ENCODE measurements around the gene SSNA1. TPM values are rescaled to one million over a fixed set of nuclear protein-coding genes. Genes with fewer than 3 reads are reported as not detected.
A peak's percentile ranks its signal among the peaks of the same experiment; 100 is the strongest.

SSNA1 gene
- total RNA-seq, 2 donors from 2014 or later = 56.7 to 68.8 TPM

DNA sequence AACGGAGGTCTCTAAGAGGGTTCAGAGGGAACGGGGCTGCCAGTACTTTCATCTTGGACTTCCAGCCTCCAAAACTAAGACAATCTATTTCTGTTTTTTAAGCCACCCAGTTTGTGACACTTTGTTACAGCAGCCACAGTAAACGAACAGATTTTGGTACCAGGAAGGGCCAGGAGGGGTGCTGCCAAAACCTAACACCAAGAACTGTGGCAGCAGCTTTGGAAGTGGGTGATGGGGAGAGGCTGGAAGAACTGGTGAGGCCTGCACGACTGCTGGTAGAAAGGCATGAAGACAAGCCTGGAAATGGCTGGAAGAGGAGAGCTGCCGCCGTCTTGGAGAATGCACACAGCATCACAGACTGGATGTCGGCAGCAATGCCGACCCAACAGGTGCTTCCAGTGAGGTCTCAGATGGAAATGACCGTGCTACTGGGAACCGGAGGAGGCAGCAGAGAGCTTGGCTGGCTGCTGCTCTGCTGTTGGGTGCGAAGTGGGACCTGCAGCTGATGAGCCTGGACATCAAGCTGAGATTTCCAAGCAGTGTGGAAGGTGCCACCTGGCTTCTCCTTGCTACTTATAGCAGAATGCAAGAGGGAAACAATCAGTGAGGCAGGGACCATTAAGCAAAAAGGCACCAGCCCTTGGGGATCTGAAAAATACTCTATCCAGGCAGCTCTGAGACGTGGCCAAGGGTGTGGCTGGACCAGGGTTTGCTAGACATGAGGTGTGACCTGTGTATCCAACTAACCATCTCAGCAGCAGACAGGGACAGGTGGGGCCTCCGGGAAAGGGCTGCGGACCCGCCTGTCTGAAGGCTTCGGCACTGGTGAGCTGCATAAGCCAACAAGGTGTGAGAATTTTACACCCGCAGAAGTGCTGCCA, 11.9 kb upstream of the SSNA1 start:
- peak in 1 of 2 donors; percentile 55 for DNase-seq
- intact Hi-C loops (cut with DNase I, micrococcal nuclease) = loop anchor here in 1 of 2 donors (10.0 kb wide), 1 partner anchor 48 kb away; the partner anchor contains the start of genes CYSRT1, RNF208 and RNF224
- ATAC-seq = peak; percentile 71

DNA sequence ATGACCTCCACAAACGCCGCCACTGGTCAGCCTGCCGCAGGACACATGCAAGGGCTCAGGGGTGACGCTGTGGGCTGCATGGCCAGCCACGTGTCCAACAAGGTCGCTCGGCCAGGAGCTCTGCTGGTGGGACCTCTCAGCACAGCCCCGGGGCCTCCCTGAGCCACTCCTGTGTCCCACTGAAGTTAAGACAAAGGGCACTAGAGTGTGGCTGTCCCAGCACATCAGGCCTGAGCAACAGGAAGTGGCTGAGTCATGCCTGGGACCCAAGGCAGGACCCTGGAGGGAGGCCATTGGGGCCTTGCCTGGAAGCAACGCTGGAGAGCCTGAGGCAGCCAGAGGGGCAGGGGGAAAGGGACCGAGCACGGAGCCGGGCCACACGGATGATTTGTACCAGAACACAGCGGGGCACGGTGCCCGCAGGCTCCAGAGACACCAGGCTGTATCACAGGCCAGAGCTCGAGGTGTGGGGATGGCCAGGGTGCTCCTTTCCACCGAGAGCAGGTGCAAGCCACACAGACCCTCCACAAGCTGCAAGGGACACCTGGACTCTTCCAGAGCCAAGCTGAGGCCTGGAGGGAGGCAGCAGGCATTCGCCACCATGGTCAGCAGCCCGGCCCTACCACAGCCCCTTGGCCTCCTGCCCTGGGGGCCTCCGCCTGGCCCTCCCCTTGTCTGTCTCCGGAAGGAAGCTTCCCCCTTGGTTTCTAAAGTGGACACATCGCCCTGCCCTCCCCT, 10.1 kb upstream of the SSNA1 start:
- DNase-seq = no peak
- intact Hi-C loops (cut with DNase I, micrococcal nuclease) = loop anchor here in 1 of 2 donors (10.0 kb wide), 1 partner anchor 46 kb away; the partner anchor contains the start of genes CYSRT1, RNF208 and RNF224
- no peak for ATAC-seq

DNA sequence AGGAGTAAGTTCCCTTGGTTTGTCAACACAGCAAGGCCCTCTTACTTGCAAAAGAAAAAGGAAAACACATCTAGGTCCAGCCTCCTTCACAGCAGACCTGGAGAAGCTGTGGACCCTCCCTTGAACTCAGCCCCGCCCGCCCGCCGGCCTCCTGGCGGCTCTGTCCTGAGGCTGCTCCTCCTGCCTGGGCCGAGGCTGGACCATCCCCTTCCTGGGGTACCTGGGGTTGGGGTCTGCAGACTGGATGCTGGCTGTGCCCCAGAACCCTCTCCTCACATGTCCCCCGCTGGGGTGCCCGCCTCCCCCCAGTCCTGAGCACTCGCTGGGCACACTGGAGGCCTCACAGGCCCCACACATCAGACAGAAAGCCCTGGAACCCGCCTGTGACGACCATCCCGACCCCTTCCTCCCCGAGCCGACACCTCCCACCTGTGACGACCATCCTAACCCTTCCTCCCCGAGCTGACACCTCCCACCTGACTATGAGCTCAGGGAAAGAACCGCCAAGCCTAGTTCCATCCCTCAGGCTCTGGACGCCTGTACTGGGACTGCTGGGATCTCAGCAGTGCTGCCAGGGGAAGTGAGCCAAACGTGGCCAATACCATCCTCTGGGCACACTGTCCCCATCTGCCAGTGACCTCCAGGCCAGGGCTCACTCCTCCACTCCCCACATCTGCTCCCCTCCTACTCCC, 9.4 kb upstream of the SSNA1 start:
- DNase-seq (no peak), ATAC-seq (no peak)
- intact Hi-C loops (cut with DNase I, micrococcal nuclease) = loop anchor here in 1 of 2 donors (10.0 kb wide), 1 partner anchor 46 kb away; the partner anchor contains the start of genes CYSRT1, RNF208 and RNF224

DNA sequence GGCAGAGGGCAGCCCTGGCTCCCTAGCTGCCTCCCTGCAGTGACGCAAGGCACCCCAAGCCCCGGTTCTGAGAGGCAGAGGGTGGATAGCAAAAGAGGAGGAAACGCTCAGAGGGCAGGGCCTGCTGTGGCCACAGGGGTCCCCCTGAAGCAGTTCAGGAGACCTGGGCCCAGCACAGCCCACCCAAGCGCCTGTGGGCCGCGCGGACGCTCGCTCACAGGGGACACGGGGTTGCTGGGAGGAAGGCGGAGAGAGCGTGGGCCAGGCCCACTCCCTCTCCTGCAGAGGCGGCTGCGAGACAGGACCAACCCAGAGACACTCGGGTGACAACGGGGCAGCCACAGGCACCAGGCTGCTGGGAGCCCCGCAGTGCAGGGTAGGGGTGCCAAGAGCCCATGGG, 8.7 kb upstream of the SSNA1 start:
- intact Hi-C loops (cut with DNase I, micrococcal nuclease) = loop anchor here in 1 of 2 donors (10.0 kb wide), 1 partner anchor 45 kb away; the partner anchor contains the start of genes CYSRT1, RNF208 and RNF224
- DNase-seq (no peak), ATAC-seq (no peak)

DNA sequence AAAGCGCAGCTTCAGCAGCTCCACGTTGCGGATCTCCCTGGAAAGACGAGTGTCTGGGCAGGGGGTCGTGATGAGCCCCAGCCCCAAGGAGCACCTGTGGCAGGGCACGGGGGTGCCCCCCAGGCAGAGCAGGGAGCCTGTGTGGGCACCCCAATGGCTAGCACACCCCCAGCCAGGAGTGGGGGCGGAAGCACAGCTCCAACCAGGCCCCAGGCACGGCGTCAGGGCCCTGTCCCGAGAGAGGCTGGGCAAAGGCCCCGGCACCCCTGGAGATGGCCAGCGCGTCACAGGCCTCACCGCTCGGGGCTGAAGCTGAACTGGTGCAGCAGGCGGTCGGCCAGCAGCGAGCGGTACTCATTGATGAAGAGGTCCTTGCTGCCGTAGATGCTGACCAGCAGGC, 8.0 kb upstream of the SSNA1 start:
- no peak for ATAC-seq
- intact Hi-C loops (cut with DNase I, micrococcal nuclease) = no loop called here
- no peak for DNase-seq

DNA sequence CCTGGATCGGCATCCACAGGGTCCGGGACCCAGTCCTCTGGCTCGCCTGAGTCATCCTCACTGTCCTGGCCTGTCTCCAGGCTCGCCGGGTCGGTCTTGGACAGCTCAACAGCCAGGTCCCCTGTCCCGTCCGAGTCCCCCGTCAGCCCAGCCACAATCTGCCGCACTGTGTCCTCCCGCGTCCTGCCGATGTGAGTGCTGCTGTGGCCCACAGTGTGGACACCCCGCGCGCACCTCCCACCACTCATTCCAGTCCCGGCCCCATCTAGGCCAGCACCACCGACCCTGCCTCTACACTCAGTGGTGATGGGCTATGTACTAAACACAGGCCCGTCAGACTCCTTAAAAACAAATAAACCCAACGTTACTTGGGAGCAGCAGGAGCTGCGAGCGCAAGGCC, 6.8 kb upstream of the SSNA1 start:
- intact Hi-C loops (cut with DNase I, micrococcal nuclease) = no loop called here
- ATAC-seq = no peak
- DNase-seq = no peak

DNA sequence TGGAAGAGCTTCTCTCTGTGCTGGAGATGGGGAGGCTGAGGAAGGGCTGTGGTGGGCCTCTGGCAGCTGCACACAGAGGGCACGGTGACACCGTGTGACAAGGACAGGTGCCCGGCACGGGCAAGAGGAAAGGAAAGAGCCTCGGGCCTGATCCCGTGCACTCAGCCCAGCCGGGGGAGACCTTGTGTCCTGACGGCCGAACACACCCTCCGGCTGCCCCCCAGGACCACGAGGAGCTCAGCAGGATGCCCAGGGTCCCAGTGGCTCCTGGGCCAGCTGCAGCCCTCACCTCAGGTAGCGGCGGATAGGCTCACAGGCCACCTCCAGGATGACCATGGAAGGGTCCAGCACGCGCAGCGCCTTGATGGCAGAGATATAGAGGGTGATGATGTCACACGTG, 5.6 kb upstream of the SSNA1 start:
- ATAC-seq (no peak), DNase-seq (no peak)
- intact Hi-C loops (cut with DNase I, micrococcal nuclease) = no loop called here

DNA sequence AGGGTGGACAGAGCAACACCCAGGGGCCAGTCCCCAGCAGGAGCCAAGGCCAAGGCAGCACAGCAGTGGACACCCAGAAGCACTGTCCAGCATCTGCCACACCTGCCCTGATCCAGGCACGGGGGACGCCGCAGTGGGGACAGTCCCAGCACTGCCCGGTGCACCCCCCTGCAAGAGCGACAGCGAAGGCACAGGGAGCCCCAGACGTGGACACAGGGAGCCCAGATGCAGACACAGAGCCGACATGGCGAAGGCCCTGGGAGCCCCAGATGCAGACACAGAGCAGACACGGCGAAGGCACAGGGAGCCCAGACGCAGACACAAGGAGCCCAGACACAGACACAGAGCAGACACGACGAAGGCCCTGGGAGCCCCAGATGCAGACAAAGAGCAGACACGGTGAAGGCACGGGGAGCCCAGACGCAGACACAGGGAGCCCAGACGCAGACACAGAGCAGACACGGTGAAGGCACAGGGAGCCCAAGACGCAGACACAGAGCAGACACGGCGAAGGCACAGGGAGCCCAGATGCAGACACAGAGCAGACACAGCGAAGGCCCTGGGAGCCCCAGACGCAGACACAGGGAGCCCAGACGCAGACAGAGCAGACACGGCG, 4.4 kb upstream of the SSNA1 start:
- intact Hi-C loops (cut with DNase I, micrococcal nuclease) = no loop called here

DNA sequence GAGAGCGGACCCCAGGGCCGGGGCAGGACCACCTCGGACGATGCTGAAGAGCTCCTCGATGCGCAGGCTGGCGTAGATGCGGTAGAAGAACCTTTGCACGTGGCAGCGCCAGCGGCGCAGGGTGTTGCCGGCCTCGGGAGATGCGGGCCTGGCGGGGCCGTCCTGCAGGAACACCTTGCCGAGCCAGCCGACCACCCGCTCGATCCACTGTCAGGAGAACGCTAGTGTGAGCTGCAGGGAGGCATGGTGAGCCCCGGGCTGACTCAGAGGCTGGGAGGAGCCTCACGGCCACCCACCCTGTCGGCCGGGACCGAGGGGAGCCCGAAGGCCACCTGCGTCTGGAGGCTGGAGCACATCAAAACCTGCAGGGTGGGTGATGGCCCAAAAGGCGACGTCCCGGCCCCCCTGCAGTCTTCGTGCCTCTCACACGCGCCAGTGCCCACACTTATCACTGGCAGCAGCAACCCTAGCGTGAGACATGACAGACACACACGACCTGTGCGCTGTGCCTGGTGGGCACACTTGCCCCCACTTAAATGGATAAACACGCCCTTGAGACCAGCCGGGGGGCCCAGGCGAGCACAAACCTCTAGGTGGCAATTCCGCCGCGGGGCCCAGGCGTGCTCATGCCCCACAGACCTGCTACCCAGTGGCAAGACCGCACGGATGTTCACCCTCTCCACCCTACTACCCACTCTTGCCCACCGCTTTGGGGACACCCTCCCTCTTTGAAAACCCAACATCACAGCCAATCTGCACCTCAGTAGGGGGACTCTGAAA, 3.4 kb upstream of the SSNA1 start:
- DNase-seq (peak in 1 of 2 donors; percentile 6), ATAC-seq (no peak)
- intact Hi-C loops (cut with DNase I, micrococcal nuclease) = no loop called here

More for the DNA sequence above, 4.4 kb upstream of the SSNA1 start:
- ATAC-seq (no peak), DNase-seq (no peak)

DNA sequence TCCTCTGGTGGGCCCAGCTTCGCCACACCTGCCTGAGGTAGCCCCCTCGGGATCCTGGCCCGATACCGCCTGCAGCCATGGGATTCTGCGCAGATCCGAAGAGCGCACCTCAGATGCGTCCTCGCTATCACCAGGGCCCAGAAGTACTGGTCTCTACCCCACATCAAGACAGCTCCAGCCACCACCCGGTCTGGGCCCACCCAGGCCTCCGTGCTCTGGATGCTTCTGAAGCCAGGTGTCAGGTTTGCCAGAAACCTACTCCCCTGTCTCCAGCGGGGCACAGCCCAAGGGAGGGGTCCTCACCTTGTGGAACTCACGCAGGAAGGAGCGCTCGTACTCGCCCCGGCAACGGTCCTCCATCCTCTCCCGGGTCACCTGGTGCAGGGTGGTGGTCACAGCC, 2.6 kb upstream of the SSNA1 start:
- ATAC-seq (no peak), DNase-seq (peak in 1 of 2 donors; percentile 5)
- intact Hi-C loops (cut with DNase I, micrococcal nuclease) = no loop called here

DNA sequence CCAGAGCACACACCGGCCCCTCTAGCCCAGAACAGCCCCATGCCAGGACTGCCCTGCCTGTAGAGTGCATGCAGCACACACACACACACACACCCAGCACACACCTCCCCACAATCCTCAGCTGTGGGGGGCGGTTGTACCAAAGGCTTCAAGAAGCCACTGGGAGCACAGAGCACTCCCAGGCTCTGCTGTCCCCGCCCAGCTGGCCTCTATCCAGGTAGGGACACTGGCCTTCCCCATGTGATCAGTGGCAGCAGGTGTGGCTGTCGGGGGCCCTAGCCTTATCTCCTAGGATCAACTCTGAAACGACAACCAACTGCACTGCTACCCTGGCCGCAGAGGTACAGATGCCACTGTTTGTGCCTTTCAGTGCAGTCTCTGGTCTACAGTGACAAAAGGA, 2.1 kb upstream of the SSNA1 start:
- intact Hi-C loops (cut with DNase I, micrococcal nuclease) = no loop called here
- DNase-seq (peak in 1 of 2 donors; percentile 77), ATAC-seq (peak; percentile 12)

DNA sequence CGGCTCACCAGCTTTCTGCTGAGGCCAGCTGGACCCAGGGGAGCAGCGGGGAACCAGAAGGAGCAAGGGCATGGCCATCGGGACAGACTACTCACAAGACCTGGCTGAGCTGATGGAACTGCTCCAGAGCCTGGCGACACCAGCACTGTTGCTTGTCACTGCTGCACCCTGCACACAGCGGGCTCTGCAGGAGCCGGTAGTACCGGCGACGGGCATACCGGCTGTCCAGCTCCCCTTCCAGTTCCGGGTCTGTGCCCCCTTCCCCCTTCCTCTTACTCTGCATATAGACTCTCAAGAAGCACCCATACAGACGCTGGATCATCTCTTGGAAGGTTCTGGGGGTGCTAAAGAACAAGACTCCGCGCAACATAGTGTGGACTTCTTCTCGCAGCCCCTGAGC, 1.1 kb upstream of the SSNA1 start:
- intact Hi-C loops (cut with DNase I, micrococcal nuclease) = no loop called here
- ATAC-seq (no peak), DNase-seq (no peak)

DNA sequence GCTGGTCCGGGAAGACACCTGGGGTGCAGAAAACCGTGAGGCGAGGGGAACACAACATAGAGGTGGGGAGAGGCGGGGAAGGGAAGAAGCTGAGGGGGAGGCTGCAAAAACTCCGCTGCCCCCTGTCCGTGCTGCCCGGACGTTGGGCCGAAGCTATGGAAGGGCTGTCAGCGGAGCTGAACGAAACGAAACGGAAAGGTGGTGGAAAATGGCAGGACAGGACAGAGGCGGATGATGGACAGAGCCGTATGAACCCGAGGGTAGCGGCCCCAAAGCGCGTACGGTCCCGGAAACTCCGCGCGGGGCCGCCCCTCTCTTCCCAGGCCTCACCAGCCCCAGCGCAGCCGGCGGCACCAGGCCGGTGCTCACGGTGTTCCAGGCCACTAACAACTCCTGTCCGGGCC, 388 bp upstream of the SSNA1 start:
- DNase-seq = no peak
- intact Hi-C loops (cut with DNase I, micrococcal nuclease) = no loop called here
- ATAC-seq = peak; percentile 2

DNA sequence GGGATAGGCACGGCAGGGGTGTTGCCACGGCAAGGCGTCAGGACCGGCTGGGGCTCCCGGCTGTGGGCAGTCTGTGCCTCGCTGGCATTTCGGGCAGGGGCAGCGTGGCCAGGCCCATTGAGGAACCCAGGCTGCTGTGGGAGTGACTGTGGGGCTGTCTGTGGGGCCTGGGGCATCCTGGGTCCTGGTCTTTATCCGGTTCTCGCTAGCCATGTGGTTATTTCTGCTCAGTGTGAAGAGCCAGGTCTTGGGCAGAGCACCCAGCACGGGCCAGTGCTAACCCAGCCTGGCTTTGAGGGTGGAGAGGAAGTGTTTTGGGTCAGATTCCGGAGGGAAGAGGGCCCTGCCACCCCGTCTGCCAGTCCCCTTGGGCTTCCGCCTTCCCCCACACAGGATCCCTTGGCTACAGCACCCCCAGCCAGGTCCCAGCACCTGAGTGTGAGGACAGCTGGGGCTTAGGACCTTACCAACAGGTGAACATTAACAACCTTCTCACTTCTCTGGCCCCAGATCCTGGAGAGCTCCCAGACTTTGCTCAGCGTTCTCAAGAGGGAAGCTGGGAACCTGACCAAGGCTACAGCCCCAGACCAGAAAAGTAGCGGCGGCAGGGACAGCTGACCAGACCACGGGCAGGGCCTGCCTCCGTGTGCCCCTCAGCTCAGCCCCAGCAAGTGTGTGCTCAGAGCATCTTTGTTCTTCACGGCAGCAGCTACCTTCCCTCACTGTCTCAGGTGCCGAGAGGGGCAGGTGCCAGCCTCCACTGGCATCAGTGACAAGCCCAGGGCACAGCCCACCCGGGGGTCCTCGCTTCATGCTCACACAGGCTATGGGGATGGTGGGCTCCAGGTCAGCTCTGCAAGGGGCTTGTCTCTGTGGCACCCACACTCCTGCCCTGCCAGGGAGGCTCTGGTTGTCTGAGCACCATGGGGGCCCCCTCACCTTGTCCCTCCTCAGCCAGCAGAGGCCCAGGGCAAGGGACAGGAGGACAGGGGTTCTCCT, 1.1 kb downstream of the SSNA1 start:
- peak in 1 of 2 donors; percentile 11 for DNase-seq
- peak; percentile 1 for ATAC-seq
- intact Hi-C loops (cut with DNase I, micrococcal nuclease) = loop anchor here in 1 of 2 donors (5.0 kb wide), 1 partner anchor 47 kb away; no protein-coding TSS in a partner anchor

DNA sequence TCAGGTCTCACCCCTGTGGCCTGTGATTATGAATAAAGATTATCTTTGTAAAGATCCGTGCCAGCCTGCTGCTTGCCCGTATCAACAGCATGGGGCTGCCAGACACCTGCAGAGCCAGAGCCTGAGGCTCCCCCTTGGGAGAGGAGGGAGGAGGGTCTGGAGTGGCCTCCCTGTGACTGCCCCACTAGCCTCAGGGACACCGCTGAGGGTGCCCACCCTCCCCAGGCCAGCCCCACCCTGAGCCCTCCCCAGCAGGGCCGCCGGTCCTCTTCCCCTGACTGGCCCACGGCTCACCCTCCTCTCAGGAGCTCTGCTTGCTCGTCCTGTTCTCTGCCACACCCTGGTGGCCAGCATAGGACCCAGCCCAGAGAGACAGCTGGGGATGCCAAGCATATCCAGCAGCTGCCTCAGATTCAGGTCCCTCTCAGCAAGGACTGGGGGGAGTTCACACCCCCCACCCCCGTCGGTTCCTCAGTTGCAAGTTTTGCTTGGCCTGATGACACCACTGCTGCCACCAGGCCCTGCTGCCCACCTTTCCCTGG, 1.9 kb downstream of the SSNA1 start:
- ATAC-seq (no peak), DNase-seq (peak in 1 of 2 donors; percentile 32)
- intact Hi-C loops (cut with DNase I, micrococcal nuclease) = loop anchor here in 1 of 2 donors (5.0 kb wide), 1 partner anchor 48 kb away; no protein-coding TSS in a partner anchor

DNA sequence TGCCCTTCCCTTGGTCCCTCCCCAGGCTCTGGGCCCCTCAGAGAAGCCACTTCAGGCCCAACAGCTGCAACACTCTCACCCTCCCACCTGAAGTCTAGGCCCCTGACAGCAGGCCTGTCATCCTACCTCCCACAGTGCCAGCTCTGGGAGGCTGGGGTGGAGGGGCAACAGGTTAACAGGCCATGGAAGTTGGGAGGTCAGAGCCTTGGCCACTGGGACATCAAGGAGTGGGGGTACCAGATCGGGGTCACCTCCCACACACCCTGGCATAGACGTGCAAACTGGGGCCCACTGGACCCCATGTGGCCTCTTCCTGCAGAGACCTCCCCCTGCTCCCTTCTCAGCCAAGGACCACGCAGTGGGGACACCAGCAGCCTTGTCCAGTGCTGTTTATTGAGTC, 2.8 kb downstream of the SSNA1 start:
- DNase-seq = peak in 1 of 2 donors; percentile 9
- ATAC-seq = no peak
- intact Hi-C loops (cut with DNase I, micrococcal nuclease) = loop anchor here in 1 of 2 donors (5.0 kb wide), 1 partner anchor 49 kb away; no protein-coding TSS in a partner anchor

All from left colon (tissue), 2 donors.